NCI-H82 (cell line): ENCODE measurements around the gene MEIS1.

Source experiments
- DNase-seq: peaks from one replicate; lab custom pipeline; 2025; lab: John Stamatoyannopoulos, UW

Gene MEIS1

DNA sequence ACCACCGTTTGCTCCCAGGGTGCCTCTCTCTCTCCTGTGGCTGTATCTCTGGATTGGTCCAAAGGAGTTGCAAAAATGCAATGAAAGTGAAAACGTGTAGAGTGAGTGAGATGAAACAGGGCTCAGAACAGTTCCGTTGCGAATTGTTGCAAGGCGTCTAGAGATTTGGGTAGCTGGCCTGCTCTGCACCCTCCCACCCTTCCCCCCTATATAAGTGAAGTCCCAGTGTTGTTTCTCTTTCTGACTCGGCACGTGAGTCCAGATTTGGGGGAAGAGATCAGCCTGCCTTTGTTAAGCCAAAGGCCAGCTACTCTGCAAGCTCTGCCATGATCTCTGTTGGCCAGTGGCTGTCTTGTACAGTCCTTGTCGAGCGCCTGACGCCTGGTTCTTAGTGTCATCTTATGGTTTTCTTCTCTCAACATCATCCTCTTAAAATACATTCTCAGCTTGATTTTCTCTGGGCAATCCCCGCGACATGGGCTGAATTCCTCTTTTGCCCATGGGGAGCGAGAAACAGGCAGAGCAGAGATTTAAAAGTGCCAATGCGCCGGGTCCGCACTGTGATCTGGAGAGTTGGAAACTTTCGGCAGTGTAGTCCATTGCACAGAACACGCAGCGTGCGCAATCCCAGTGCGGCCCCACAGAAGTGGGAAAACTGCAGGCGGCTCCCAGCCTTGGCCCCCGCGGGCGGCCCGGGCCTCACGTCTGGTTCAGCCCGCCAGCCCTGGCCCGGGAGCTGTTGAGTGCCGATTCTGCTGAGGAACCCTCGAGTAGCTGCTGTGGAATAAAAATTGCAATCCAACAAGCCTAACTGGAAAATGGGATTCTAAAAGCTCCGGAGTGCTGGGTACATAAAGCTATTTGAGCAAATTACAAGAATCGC lies 9.3 kb downstream of the MEIS1 start:
- DNase-seq = no peak

DNA sequence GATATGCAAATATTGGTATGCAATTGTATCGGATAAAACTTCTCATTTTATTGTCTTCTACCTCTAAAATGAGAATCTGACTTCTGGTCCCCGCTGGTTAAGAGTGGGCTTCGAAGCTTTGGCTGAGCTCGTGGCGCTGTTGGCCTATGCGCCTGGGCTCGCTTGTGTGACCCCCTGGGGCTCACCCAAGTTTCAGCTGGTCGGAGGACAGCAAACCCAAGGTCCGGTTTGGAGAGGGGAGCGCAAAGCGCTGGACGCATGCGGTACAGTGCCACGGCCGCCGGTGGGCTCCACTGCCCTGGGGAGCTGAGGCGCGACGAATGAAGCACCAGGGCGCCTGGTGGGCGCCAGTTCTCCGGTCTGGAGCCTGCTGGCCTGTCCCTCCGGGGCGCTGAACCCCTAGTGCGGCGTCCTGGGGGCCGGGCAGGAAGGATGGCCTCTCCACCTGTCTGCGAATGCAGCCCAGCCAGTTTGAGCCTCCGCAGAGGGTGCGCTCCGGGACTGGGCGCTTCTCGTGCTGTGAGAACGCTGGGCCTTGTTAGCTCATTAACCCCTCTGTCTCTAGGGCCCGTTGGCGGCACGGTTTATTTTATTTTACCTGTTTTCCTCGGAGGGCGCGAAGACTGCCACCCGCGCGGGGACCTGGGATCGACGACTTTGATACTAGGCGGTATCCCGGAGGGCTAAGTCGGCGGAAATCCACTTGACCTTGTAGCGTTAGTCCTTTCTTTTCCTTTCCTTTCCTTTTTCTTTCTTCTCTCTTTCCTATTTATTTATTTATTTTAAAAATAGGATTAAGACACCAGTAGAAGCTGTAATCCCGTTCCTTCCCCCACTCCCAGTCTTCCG lies 10.4 kb downstream of the MEIS1 start:
- DNase-seq = no peak

DNA sequence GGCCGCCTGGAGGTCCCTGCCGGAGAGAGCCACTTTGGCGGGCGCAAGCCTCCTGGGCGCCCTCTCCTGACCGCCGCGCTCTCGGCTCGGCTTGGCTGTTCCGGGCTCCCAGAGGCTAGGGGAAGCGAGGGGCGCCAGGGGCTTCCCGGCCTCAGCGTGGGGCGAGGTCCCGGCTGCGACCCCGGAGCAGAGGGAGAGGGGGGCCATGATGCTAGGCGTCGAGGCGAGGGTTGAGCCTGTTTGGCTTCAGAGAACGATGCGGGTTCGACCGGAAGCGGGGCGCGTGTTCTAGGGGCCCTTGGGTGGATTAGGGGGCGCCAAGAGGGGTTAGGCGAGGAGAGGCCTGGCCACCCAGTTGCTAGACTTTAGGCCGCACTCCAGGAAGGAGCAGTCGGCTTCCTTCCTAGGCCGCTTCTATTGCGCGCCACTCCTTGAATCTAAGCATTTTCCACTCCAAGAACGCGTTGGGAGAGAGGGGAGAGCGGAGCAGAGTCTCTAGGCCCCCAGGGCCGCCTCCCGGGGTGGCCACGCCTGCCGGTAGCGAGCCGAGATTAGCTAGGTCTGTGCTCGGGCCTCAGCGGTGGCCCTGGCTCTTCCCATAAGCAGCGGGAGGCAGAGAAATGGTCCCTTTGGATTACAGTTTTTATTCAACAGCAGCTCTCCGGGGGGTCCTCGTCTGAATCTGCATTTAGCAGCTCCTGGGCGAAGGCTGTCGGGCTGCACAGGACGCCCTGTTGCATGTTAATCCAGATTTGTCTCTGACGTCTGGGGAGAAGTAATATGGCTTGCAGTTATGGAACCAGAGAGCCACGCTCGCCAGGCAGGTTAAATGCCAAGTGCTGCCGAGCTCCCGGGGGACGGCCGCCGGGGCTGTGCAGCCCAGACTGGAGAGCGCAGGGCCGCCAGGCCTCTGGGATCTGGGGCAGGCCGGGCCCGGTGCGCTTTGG lies 11.3 kb downstream of the MEIS1 start:
- no peak for DNase-seq

DNA sequence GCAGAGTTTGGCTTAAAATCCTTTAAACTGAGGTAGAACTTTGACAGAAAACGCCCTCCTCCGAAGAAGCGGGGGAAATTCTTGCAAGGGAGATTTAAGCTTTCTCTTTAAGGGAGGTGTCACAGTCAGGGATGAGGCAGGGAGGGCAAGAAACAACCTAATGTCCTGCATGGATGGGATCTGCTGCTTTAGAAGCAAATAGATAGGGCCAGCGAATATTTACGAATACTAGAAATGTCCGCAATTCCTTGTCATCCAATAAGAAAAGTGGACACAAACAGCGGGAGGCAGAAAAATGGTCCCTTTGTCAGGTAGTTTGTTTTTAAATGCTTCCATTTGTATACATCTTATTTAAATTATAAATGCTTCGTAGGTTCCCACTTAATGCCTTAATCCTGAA lies 12.0 kb downstream of the MEIS1 start:
- DNase-seq = no peak

DNA sequence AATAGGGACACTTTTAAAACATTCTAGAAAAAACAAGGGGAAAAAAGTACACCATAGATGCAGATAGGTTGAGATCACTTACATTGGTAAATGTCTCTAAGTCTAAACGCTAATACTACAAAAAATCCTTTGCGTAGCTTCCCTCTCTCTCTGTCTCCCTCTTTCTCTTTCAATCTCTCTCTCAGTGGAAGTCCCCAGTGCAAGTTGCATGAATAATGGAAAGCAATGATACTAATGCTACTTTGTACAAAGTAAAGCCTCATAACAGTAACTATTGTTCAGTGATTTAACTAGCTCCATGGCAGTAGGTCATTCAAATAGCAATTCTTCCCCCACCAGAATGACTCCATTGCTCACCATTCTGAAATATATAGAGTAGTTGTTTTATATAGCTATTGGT lies 12.8 kb downstream of the MEIS1 start:
- no peak for DNase-seq

DNA sequence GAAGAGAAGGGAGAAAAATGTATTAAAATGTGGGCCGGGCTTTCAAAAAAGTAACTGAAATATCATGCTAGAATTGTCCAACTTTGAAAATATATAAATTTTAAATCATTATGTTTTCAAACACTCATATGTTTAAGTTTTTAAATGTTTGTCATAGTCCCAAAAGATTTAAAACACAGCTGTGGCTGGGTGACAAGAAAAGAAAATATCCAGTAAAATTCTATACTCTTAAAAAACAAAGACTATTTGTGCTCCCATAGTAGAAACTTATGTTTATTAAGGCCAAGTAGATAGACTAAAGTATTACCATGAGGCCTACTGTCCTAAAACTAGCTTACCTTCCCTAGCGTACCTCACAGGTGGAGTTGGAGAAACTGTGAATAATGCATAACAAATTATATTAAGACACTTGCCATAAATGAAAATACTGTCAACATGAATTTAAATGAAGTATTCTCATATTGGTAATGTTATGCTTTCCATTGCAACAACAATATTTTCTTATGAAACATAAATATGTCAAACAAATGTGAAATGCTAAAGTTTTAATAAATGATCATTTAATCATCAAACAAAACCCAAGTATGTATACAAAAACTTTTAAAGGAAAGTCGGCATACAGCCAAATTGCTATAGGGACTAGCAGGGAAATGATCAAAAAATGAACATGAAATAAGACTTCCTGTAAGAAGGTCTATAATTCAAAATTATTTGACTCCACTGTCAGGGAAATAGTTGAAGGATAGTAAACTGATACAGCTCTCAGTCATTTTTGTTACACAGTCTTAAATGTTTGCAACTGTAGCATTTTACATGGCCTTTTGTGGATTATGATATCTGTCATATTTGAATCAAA lies 13.4 kb downstream of the MEIS1 start:
- DNase-seq = no peak

DNA sequence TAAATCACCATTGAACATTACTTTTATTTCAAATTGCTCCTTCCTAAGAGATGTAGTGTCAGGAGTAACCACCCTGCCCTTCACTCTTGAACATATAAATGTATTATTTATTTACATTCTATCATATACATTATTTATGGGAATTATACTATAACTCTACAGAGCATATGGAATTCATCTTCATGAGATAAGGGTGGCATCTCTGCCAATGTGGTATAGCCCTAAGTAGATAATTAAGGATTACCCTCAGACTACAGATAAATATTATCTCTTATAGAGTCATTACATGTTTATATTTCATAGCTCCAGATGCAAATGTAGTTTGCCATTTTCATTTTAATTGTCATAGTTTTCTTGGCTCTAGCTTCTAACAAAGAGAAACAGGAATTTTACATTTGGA lies 17.3 kb downstream of the MEIS1 start:
- no peak for DNase-seq

DNA sequence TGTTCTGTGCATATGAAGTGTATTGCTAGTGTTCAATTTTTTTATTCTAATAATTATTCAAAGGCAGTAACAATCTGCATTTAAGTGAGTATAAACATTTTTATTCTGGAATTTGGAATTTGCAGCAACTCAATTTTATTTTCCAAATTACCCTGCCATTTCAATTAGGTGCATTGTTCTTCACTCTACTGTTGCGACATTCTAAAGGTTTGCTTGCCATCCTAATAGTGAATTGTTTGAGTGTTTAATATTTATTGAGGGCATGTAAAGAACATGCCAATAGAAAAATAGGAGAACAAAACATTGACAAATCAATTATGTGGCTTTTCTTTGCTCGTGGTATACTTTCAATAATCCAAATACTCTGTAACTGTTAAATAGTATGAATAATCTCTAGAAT lies 18.0 kb downstream of the MEIS1 start:
- DNase-seq = no peak

DNA sequence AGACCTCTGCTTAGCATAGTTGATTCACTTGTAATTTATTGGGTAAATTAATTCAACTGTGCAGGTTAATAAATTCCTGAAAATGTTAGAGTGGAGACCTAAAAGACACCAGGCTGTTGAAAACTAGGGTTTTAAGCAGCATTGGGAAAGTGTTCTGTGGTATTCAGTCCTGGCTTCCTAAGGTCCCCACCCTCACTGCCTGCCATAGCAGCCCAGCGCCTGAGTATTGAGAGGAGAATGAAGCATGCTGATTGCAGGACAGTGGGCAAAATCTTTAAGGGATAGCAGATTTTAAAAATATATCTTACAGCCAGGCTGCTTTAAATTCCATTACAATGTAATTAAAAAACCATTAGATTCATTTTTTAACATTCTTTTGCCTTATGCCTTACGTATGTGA lies 20.6 kb downstream of the MEIS1 start:
- no peak for DNase-seq

DNA sequence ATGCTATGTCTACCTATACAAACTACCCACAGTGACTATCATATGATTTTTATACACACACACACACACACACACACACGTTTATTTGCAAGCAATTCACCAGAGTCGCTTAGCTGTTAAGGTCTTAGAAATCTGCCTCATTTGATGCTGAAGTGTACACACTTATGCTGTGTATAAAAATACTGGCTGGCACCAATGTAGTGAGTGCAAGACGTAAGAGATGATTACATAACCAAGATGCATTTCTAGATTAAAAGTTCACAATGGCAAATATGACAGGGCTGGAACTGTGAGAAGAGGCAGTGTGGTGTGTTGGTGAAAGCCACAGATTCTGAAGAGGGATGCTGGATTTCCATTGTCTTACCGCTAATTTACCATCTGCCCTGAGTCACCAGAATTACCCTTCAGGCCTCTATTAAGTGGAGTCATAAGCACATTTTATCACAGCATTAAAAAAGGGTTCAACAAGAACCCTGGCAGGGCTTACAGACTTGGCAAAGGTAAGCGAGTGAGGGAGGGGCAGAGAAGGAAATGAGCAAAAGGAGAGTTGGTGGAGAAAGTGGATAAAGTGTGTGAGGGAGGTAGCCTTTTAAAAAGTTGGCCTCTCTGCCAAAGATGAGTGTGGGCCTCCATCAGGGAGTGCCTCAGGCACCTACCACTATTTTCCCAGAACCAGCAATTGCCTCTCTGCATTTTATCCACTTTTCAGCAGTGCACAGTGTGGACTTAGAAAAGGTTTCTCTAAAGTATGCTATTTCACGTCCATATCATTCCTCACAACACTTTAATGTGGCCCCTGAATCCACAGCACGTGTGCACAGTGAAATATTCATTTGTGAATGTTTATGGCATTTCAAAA lies 21.5 kb downstream of the MEIS1 start:
- DNase-seq = no peak

DNA sequence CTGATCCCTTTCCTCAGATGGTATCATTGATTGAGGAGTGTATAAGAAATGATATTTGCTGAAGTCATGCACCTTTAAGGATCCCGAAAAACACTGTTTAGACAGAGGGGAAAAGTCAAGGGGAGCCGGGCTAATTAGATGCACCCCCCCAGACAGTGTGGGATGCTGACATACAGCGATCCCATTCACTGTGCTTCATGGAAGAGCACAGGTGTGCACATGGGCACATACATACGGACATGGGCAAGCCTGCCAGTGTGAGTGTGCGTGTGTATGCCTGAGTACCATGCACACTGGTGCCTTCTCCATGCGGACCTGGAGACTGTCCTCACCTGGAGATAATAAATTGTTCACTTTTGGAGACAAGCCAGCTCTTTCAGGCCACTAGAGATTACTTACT lies 22.6 kb downstream of the MEIS1 start:
- DNase-seq = no peak

DNA sequence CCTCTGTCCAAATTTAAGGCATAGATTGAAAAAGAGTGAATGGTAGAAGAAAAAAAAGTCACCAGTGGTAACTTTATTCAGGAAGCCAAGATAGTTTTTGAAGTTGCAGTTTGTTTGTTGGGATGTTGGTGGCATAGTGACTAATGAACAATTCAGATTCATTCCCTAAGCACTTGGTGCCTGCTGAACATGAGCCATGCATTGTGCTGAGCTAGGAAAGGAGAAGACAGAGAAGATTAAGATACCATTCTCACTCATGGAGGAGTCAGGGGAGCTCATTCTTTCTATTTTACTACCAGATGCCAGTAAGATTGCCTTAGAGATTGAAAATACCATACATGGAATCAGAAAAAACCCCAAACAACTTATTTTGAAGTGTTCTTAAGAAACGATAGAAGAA lies 25.1 kb downstream of the MEIS1 start:
- DNase-seq = no peak

DNA sequence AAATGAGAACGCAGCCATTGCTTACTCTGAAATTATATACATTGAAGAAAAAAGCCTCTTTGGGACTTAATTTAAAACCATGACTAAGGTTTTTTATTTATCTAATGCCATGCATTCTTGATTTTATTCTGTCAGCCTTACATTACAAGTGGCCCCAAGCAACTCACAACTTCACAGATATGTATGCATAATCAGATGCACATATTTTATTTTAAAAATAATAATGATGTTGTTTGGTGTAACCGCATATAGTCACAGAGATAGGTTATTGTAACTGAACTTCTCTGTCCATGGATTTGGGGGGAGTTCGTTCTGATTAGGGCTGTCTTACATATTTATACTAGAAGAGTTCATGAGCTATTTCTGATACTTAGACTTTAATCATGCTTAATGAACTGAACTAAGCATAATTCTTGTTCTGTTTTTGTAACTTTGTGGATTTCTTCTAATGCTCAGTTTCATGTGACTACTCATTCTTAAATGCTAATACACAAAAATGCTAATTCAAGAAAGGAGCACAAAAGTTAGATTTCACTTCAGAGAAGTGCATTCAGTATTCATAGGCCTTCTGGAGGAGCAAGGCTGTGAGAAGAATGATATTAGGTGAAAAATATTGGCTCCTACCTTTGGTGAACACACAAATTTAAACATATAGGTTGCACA lies 26.2 kb downstream of the MEIS1 start:
- DNase-seq = no peak

DNA sequence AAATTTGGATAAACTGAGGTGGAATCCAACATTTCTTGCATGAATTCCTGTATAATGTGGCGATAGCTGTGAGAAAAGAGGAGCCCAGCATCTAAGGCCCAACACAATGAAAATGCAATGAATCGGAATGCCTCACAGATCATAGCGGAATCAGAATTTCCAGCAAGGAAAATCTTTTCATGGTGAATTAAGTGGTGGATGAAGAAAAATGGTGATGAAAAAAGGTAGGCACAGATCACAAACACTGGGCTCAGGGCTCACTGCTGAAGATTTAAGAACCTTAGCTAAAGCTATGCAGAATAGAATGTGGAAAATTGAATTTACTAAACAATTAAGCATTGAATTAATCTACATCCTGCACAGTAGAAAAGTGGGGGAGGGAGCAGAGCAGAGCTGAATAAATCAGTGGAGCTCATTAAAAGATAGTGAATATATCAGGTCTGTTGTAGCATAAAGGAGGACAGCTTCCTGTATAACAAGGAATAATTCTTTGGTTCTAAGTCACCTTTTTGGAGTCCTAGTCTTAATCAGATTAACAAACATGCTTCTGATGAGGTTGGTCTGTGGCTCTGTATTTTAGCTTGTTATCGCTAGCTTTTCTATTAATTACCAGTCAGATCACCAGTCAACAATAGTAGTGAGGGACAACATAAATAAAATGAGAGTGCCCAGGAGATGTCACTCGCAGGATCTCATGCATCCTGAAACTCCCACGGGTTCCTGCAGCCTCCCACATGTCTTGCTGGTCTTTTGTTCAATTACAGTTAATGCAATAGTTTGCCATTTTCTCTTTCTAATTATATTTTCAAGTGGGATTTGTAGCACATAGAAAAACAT lies 27.0 kb downstream of the MEIS1 start:
- DNase-seq = peak; percentile 14

DNA sequence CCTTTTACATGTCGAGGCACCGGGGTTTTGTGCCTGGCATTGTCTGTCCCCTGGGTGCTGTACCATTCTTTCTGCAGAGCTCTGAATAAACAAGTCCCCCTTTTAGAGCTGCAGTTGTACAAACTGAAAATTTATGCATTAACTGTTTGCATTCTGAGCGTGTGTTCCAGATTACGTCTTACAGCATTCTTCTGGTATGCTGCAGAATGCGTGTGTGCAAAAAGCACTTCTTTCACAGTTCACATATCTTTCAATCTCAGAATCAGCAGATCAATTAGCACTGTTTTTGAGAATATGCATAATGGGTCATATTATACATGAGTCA lies 27.5 kb downstream of the MEIS1 start:
- DNase-seq = no peak

DNA sequence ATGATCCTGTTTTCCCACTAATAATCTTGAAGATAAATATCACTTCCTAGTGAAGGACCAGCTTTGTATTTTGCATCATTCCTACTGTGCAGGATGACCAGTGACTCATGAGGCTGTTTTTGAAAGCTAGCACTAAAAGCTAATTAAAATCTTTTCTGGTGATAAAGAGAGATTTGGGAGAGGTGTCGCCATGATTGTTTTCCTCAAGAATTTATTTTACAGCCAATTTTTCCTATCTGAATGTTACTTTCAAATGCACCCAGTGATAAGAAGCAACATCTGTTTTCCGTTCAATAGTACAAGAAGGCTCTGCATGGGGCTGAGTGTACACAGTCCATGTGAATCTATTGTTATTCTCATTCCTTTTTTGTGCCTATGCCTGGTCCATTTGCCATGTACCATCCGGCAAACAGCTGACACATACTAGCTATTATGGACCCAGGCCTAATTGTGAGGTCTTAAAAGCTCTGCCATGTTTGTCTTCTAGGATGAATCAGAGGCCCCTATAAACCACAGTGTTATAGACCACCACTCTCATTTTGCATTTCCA lies 28.4 kb downstream of the MEIS1 start:
- no peak for DNase-seq

DNA sequence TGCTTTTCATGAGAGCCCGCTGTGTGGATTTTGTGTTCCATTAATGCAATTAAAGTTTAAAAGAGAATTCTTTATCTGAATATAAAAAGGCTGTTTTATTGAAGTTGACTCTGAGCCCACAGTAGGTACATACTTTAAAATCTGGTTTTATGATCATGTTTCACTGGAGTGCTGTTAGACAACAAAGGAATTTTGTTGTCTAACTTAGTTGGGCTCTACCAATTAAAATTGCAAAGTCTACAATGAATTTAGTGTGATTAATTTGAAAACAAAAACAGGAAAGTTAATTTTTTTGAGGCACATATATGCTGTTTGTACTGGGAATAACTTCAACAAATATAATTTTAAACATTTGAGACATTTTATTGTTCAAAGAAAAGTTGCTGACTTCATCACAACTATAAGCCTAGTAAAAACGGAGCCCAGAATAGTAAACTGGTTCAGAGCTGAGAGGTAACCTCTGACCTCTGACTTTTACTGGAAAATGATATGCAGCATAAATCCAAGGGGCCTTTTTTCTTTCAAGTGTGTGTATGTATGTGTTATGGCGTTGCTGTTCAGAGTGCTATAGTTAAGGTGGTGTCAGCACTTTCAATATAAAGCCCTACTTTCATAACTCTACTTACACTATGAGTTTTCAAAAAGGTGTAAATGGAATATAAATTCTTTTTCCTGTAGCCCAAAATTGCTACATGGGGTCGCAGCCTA lies 30.2 kb downstream of the MEIS1 start:
- DNase-seq = no peak

DNA sequence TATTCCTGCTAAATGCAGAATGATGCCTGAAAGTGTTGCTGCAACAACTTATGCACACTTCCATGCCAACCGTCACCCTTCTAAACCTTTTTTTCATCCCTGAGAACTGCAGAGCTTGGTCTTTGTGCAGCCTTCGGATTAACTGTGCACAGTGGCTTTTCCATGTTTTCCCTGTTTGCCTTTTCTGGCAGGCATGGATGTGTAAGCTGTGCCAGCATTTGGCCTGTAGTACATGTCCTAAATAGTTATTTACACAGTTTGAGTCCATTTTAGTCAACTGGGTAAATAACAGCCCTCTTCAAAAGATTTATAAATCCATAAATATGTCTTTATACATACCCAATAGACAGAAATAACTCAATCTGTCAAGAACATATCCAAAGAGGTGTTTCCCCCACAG lies 31.5 kb downstream of the MEIS1 start:
- DNase-seq = no peak
